Breast epithelium (tissue), 3 donors: ENCODE measurements around the gene TMEM80. TPM values are rescaled to one million over a fixed set of nuclear protein-coding genes. Genes with fewer than 3 reads are reported as not detected.

Source experiments
- total RNA-seq, 3 donors: library from RNA; depleted of rRNA; stranded (reverse); fragments of >200 nt; gene quantifications; one replicate each; pipeline ENCODE4 v1.1.0, GENCODE V29; 2016

Gene TMEM80
- total RNA-seq, 3 donors from 2014 or later = 25.9 to 51.8 (median 29.1) TPM

Other genes starting within 250 kb of the TMEM80 start
- 10 to 100 TPM; 23.8 to 53.7 (median 33.1) TPM for gene PTDSS2, start 245.5 kb upstream of the TMEM80 start, total RNA-seq
- gene RNH1, start 188.6 kb upstream of the TMEM80 start, total RNA-seq = 100 to 1,000 TPM; 139 to 249 (median 209) TPM
- 10 to 100 TPM; 33.2 to 50.1 (median 33.4) TPM for gene HRAS, start 160.2 kb upstream of the TMEM80 start, total RNA-seq
- gene LRRC56, start 158.3 kb upstream of the TMEM80 start, total RNA-seq = 1 to 10 TPM in 2 of 3 donors, under 1 TPM in 1; 0.16 to 1.6 (median 1.3) TPM
- gene LMNTD2, start 135.1 kb upstream of the TMEM80 start, total RNA-seq = 1 to 10 TPM; 2.6 to 6.1 (median 5.2) TPM
- 10 to 100 TPM in 2 of 3 donors, 1 to 10 TPM in 1; 7.5 to 58.5 (median 33.1) TPM for gene RASSF7, start 134.8 kb upstream of the TMEM80 start, total RNA-seq
- gene PHRF1, start 119.3 kb upstream of the TMEM80 start, total RNA-seq = 10 to 100 TPM; 18.6 to 22.1 (median 21.3) TPM
- 10 to 100 TPM; 13.3 to 29.9 (median 27.9) TPM for gene IRF7, start 79.9 kb upstream of the TMEM80 start, total RNA-seq
- gene CDHR5, start 70.9 kb upstream of the TMEM80 start, total RNA-seq = 1 to 10 TPM in 1 of 3 donors, not detected in 2; 6.2 TPM
- gene SCT, start 68.6 kb upstream of the TMEM80 start, total RNA-seq = not detected
- under 1 TPM in 1 of 3 donors, not detected in 2; 0.29 TPM for gene DRD4, start 58.5 kb upstream of the TMEM80 start, total RNA-seq
- gene DEAF1, start 594 bp upstream of the TMEM80 start, total RNA-seq = 10 to 100 TPM; 25.3 to 42.6 (median 39.8) TPM
- 100 to 1,000 TPM in 2 of 3 donors, 1 to 10 TPM in 1; 6.1 to 151 (median 115) TPM for gene EPS8L2, start 10.4 kb downstream of the TMEM80 start, total RNA-seq
- gene TALDO1, start 51.6 kb downstream of the TMEM80 start, total RNA-seq = 100 to 1,000 TPM; 137 to 239 (median 141) TPM
- gene GATD1, start 81.7 kb downstream of the TMEM80 start, total RNA-seq = 10 to 100 TPM in 2 of 3 donors, 1 to 10 TPM in 1; 9.9 to 17.4 (median 16.4) TPM
- gene CEND1, start 94.3 kb downstream of the TMEM80 start, total RNA-seq = not detected
- gene SLC25A22, start 102.5 kb downstream of the TMEM80 start, total RNA-seq = 10 to 100 TPM in 1 of 3 donors, 1 to 10 TPM in 2; 2.7 to 11.5 (median 4.7) TPM
- gene PIDD1, start 109.4 kb downstream of the TMEM80 start, total RNA-seq = 10 to 100 TPM; 10.2 to 17.3 (median 16.7) TPM
- 1,000 to 10,000 TPM in 2 of 3 donors, 100 to 1,000 TPM in 1; 583 to 1,665 (median 1,093) TPM for gene RPLP2, start 114.2 kb downstream of the TMEM80 start, total RNA-seq
- 100 to 1,000 TPM; 103 to 266 (median 109) TPM for gene PNPLA2, start 123.1 kb downstream of the TMEM80 start, total RNA-seq
- 100 to 1,000 TPM in 1 of 3 donors, 10 to 100 TPM in 2; 14.7 to 152 (median 86.2) TPM for gene CRACR2B, start 132.1 kb downstream of the TMEM80 start, total RNA-seq
- 100 to 1,000 TPM; 209 to 847 (median 343) TPM for gene CD151, start 137.1 kb downstream of the TMEM80 start, total RNA-seq
- 100 to 1,000 TPM in 1 of 3 donors, 10 to 100 TPM in 2; 51.8 to 126 (median 96.7) TPM for gene POLR2L, start 146.7 kb downstream of the TMEM80 start, total RNA-seq
- 100 to 1,000 TPM in 2 of 3 donors, 10 to 100 TPM in 1; 72.4 to 217 (median 107) TPM for gene TSPAN4, start 147.0 kb downstream of the TMEM80 start, total RNA-seq
- gene CHID1, start 215.0 kb downstream of the TMEM80 start, total RNA-seq = 10 to 100 TPM; 58.3 to 79.5 (median 68.3) TPM
- 100 to 1,000 TPM in 1 of 3 donors, 10 to 100 TPM in 2; 44.6 to 112 (median 54.7) TPM for gene AP2A2, start 230.1 kb downstream of the TMEM80 start, total RNA-seq